GM19397 (cell line): ENCODE measurements around the gene SYNPO.

Source experiments
- ATAC-seq: cut with Tn5 transposase; IDR thresholded peaks from one replicate; pipeline ENCODE4 v1.9.1; 2021; ENCODE audit warnings: mild to moderate bottlenecking, moderate library complexity; ENCODE audit not compliant: unreplicated experiment

The SYNPO gene

GRCh38 chr5:150607105-150607504 is 33.4 kb upstream of the SYNPO start:
- ATAC-seq: no peak

GRCh38 chr5:150607991-150608390 is 32.5 kb upstream of the SYNPO start:
- no peak for ATAC-seq

DNA sequence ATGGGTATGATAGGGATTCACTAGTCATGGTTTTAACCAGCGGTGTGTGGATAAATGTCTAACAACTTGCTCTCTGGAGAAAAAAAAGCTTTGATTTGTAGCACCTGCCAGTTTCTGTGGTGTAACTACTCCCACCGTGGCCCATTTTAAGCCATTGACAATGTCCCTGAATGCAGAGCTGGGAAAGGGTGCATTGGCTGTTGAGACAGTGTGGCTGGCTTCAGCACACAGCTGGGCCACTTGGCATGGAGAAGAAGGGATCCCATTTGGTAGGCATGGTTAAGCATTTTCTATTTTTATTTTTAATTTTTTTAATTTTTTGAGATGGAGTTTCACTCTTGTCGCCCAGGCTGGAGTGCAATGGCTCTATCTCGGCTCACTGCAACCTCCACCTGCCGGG is 31.5 kb upstream of the SYNPO start:
- ATAC-seq: no peak

DNA sequence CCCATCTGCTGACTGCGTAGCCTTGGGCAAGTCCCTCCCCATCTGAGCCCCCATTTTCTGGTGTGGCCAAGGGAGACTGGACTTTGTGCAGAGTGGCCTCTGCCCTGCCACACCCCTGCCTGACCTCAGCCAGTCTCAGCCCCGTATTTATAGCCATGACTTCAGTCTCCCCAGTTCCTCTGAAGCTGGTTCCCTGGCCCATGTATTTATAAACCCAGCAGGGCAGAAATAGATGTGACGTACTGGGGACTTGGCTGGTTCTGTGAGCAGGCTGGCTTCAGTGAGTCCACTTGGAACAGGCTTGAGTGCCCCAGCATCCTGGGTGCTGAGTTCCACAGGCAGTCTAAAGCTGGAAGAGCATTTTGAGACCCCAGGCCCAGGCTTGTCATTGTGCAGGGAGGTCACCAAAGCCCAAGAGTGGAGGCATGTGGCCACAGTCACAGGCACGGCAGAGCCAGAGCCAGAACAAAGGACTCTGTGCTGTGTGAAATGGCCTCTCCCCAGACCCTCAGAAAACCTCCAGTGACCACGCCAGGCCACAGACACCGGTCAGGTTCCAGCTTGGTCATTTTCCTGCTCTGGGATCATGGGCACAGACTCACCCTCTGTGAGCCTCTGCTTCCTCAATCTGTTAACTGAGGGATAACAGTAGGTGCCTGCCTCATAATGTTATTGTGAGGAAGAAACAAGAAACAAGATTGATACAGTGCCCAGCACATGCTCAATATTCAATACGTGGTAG is 30.4 kb upstream of the SYNPO start:
- no peak for ATAC-seq

- no peak for ATAC-seq
These were observed 29.4 kb upstream of the SYNPO start for GRCh38 chr5:150611026-150611425.

DNA sequence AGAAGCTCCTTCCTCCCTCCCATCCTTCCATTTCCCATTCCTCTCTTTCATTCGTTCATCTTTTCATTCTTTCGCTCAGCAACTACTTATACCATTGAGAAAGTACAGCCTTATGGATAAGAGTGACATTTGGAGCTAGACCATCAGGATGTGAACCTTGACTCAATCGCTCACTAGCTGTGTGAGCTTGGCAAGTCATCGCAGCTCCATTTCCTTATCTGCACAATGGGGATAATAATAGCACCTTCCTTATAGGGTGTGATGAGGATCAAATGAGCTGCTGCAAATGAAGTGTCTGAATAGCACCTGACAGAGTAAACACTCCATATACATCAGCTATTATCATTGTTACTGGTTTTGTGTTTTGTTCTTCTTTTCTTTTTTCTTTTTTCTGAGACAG is 28.1 kb upstream of the SYNPO start:
- ATAC-seq: no peak

GRCh38 chr5:150612905-150613670 is 27.4 kb upstream of the SYNPO start:
- no peak for ATAC-seq

GRCh38 chr5:150613991-150614660 is 26.3 kb upstream of the SYNPO start:
- ATAC-seq: no peak

GRCh38 chr5:150614661-150615060 is 25.8 kb upstream of the SYNPO start:
- no peak for ATAC-seq

GRCh38 chr5:150615141-150615699 is 25.2 kb upstream of the SYNPO start:
- no peak for ATAC-seq

DNA sequence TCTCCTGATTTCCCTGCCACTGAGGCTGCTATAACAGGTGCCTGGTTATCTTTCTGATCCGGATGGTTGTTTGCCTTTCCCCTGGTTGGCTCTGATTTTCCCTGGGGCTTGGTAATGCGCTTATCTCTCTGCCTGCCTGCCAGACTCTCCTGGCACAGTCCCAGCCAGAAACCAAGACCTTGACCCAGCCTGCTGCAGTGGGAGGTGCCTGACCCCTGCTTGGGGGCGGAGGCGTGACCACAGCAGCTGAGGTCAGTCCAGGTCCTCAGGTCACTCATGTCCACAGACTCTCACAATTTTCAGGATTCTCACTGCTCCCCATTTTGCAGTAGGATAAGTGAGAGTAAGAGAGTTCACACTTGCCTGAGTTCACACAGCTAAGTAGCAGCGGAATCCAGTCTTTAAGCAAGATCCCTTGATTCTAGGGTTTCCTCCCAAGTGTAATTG is 24.4 kb upstream of the SYNPO start:
- ATAC-seq: no peak

- no peak for ATAC-seq
These were observed 24.0 kb upstream of the SYNPO start for GRCh38 chr5:150616506-150616905.

- no peak for ATAC-seq
These were observed 22.3 kb upstream of the SYNPO start for GRCh38 chr5:150618163-150618562.

DNA sequence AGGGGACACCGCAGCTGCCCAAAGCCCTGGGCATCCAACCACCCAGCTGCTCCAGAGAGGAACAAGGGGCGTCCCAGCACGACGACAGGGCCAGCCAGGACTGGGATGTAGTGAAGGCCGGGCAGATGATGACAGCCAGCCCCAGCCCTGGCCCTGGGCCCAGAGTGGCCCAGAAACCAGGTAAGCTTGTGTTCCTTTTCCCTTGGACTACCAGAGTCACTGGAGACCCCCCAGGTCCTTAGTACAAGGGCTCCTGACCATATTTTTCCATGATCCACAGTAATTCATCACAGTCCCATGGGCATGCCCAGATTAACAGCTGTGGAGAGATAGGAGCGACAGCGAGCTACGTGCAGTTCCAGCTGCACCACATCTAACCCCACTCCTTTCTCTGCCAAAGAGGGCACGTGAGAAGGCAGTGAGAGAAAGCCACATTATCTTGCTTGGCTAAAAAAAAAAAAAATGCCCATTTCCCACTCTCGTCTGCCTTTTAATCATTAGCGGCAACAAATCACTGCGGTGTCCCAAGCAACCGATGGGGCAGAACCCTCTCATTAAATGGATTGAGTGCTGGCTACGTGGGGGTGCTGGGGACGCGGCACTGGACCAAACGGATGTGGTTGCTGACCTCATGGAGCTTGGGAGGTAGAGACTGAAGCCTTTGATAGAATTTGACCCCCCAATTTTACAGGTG is 21.7 kb upstream of the SYNPO start:
- ATAC-seq: no peak

DNA sequence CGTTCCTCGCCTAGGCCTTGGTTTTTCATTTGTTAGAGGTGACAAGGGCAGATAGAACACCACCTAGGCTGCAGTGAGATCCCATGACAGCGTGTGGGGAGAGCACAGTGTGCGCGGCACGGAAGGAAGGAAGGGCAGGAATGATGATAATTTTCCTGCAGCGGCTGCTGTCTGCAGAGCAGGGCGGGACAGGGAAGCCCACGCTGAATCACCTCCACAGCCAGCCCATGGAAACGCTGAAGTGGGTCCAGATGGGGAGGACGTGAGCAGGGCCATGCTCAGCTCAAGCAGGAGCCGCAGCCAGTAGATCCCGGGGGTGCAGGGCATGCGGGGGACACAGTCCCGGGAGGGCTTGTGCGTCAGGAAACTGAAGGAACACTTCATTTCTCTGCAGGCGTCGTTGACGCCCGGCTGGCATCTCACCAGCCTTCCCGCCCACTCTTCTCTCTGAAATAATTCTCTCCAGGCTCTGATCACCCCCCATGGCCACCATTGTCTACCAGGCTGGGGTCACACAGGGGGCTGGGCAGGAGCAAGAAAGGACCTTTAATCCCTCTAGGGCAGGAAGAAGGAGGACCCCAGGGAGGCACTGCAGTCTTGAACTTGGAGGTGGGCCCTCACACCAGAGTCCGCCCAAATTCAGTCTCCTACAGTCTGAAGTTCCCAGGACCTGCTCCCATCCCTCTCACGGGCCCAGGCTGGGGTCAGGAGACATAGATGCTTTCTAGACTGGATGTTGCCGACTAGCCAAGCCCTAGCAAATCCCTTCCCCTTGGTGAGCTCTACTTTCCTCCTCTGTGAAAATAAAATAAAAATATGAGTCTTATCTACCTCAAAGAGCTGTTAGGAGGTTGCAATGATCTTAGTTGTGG is 20.9 kb upstream of the SYNPO start:
- no peak for ATAC-seq

DNA sequence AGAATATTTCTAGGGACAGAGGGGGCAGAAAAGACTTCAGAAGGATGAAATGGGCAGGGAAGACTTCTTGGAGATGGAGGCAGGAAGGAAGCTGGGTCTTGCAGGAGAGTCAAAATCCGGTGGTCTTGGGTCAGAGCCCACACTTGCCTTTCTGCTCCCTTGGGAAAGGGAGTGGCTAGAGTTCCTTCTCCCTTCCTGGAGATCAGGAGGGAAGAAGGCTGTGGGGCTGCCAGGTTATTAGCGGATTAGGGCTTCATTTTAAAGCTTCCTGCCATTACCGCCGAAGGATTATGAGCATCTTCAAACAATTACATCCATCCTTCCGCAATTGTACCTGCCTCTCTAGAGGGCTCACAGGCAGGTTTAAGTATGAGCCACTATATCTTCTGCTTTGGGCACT is 19.2 kb upstream of the SYNPO start:
- ATAC-seq: no peak

DNA sequence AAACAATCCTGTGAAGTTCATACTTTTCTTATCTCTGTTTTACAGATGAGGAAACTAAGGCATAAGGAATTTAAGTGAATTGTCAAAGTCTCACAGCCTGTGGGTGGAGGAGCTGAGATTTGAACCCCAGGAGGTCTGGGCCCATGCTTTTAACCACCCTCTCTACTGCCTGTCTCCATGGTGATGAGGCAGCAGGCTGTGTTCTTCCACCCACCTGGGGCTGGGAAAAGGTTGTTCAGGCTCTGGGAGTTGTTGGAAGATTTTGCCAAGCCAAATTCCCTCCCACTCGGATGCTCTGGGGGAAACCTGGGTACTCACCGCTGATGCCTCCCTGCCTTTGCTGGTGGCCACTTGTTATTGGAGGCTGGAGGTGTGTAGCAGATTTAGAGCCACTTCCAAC is 18.3 kb upstream of the SYNPO start:
- no peak for ATAC-seq

DNA sequence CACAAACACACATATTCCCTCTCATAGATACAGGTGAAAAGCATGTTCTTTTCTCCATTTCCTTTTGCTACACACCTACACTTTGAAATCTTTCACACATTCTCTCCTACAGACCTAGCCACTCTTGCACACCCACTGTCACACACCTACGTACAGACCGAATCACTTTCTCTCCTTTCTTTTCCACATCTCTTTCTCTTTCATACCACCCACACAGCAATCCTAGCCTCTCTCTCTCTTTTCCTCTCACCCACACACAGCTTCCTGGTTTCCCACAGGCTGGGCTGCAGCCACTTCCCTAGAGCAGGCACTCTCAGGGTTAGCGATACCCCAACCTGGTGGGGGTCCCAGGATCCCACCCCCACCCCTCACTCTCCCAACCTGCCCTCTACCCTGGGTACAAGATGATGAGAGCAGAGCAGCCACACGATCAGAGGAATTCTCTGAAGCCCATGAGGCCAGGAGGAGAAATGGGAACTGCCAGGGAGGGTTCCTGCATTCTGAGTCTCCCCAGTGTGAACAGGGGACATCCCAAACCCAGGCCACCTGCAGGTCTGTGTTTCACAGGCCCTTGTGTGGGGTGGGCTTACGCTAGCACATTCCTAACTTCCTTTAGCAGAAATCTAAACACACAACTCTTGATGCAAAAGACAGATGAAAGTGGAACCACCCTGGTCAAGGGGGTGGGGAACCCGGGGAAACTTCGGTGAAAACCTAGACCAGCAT is 17.1 kb upstream of the SYNPO start:
- no peak for ATAC-seq

GRCh38 chr5:150623878-150624216 is 16.6 kb upstream of the SYNPO start:
- no peak for ATAC-seq
